HepG2 (cell line): ENCODE data around the gene RANBP3. TPM values are rescaled to one million over a fixed set of nuclear protein-coding genes. Genes with fewer than 3 reads are reported as not detected.
A peak's percentile ranks its signal among the peaks of the same experiment; 100 is the strongest.

Experiments used
- ARNTL ChIP-seq: sonication (generic); formaldehyde crosslinking; IDR thresholded peaks from 2 replicates; pipeline ENCODE4 v1.4.0; 2020; ENCODE audit warnings: mild to moderate bottlenecking, missing genetic modification reagents
- CHD4 ChIP-seq: fragments of 200-600 bp; sonication (generic); IDR thresholded peaks from 2 replicates; pipeline ENCODE4 v1.7.0; 2017; ENCODE audit warnings: mild to moderate bottlenecking, low read length, borderline replicate concordance
- JUNB ChIP-seq: sonication (generic); formaldehyde crosslinking; IDR thresholded peaks from 2 replicates; pipeline ENCODE4 v1.8.0; 2022; ENCODE audit warnings: missing genetic modification reagents, mild to moderate bottlenecking, borderline replicate concordance
- LCORL ChIP-seq, 2 experiments: fragments of 450-650 bp in 1 of 2; sonication (generic) in 1 of 2; formaldehyde crosslinking in 1 of 2; IDR thresholded peaks; 2 replicates each; pipeline versions ENCODE4 v1.5.0 to v1.6.1; 2017 to 2020; ENCODE audit warnings: antibody characterized with exemption in 1 of 2, missing genetic modification reagents in 1 of 2
- MED13 ChIP-seq: sonication (generic); formaldehyde crosslinking; IDR thresholded peaks from 2 replicates; pipeline ENCODE4 v1.5.0; 2020; ENCODE audit warnings: missing genetic modification reagents
- PHF8 ChIP-seq: sonication (generic); formaldehyde crosslinking; IDR thresholded peaks from 2 replicates; pipeline ENCODE4 v1.5.0; 2020; ENCODE audit warnings: missing genetic modification reagents
- SP2 ChIP-seq: sonication (generic); formaldehyde crosslinking; IDR thresholded peaks from 2 replicates; pipeline ENCODE4 v1.5.1; 2020; ENCODE audit warnings: mild to moderate bottlenecking, missing genetic modification reagents
- TBL1XR1 ChIP-seq: fragments of 150-350 bp; IDR thresholded peaks from 2 replicates; pipeline ENCODE4 v1.6.1; 2014; ENCODE audit warnings: borderline replicate concordance, low read length; ENCODE audit not compliant: partially characterized antibody
- ZBTB33 ChIP-seq: sonication (generic); formaldehyde crosslinking; IDR thresholded peaks from 2 replicates; pipeline ENCODE4 v1.4.0; 2020; ENCODE audit warnings: missing genetic modification reagents
- ZNF124 ChIP-seq: sonication (generic); formaldehyde crosslinking; IDR thresholded peaks from 2 replicates; pipeline ENCODE4 v1.4.0; 2020; ENCODE audit warnings: missing genetic modification reagents
- ZNF282 ChIP-seq: fragments of 450-650 bp; IDR thresholded peaks from 2 replicates; pipeline ENCODE4 v1.6.1; 2018; ENCODE audit not compliant: partially characterized antibody
- ZNF460 ChIP-seq: sonication (generic); formaldehyde crosslinking; IDR thresholded peaks from 2 replicates; pipeline ENCODE4 v1.5.1; 2020; ENCODE audit warnings: missing genetic modification reagents, mild to moderate bottlenecking, borderline replicate concordance
- ZNF550 ChIP-seq: sonication (generic); formaldehyde crosslinking; IDR thresholded peaks from 2 replicates; pipeline ENCODE4 v1.4.0; 2020; ENCODE audit warnings: mild to moderate bottlenecking, missing genetic modification reagents, borderline replicate concordance
- ZNF737 ChIP-seq: sonication (generic); formaldehyde crosslinking; IDR thresholded peaks from 2 replicates; pipeline ENCODE4 v1.5.0; 2020; ENCODE audit warnings: missing genetic modification reagents, mild to moderate bottlenecking, borderline replicate concordance
- ZNF749 ChIP-seq: sonication (generic); formaldehyde crosslinking; IDR thresholded peaks from 2 replicates; pipeline ENCODE4 v1.8.0; 2022; ENCODE audit warnings: mild to moderate bottlenecking, missing genetic modification reagents, moderate library complexity, borderline replicate concordance
- polyA plus RNA-seq, 8 experiments: library from polyadenylated mRNA; depleted of rRNA in 3 of 8; stranded (reverse) in 7 of 8; unstranded in 1 of 8; fragments of >200 nt; fragmentation: Illumina TruSeq in 4 of 8; extraction: Trizol in 4 of 8; gene quantifications; 2 replicates each; pipeline versions ENCODE4 v1.2.1 to v1.2.3, GENCODE V29; 2011 to 2016; ENCODE audit warnings: low read depth in 4 of 8, missing spikeins in 1 of 8, mixed read lengths in 1 of 8; ENCODE audit not compliant: insufficient read depth in 1 of 8
- total RNA-seq, 5 experiments: library from RNA; depleted of rRNA; stranded (reverse); fragments of >200 nt; fragmentation: Illumina TruSeq; extraction: Trizol; gene quantifications; 2 replicates each; pipeline ENCODE4 v1.2.3, GENCODE V29; 2016; ENCODE audit warnings: low read depth in 1 of 5
- TF ChIP-seq, protein P1 (sequence below): sonication (generic); formaldehyde crosslinking; IDR thresholded peaks from 2 replicates; pipeline ENCODE4 v1.4.0; 2020; ENCODE audit warnings: mild to moderate bottlenecking, missing genetic modification reagents
- TF ChIP-seq, protein P2 (sequence below): sonication (generic); formaldehyde crosslinking; IDR thresholded peaks from 2 replicates; pipeline ENCODE4 v1.4.0; 2020; ENCODE audit warnings: missing genetic modification reagents, borderline replicate concordance
- TF ChIP-seq, protein P3 (sequence below), 2 experiments: sonication (generic) in 1 of 2; formaldehyde crosslinking in 1 of 2; IDR thresholded peaks; 2 replicates each; pipeline versions ENCODE4 v1.4.0 to v1.6.1; 2018 to 2020; ENCODE audit warnings: missing genetic modification reagents in 2 of 2, borderline replicate concordance in 1 of 2, low read depth in 1 of 2, mild to moderate bottlenecking in 1 of 2, missing biosample characterization in 1 of 2
- TF ChIP-seq, protein P4 (sequence below): sonication (generic); formaldehyde crosslinking; IDR thresholded peaks from 2 replicates; pipeline ENCODE4 v1.8.1; 2022; ENCODE audit warnings: mild to moderate bottlenecking, missing genetic modification reagents

RANBP3 gene
- total and polyA plus RNA-seq, 2 of the 13 experiments (the other 11 are each of a cell fraction or from before 2014, with no cell fraction given), result 39.5 to 149 TPM

- TF ChIP-seq, protein P1, sequence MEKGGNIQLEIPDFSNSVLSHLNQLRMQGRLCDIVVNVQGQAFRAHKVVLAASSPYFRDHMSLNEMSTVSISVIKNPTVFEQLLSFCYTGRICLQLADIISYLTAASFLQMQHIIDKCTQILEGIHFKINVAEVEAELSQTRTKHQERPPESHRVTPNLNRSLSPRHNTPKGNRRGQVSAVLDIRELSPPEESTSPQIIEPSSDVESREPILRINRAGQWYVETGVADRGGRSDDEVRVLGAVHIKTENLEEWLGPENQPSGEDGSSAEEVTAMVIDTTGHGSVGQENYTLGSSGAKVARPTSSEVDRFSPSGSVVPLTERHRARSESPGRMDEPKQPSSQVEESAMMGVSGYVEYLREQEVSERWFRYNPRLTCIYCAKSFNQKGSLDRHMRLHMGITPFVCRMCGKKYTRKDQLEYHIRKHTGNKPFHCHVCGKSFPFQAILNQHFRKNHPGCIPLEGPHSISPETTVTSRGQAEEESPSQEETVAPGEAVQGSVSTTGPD, result no peak
- TF ChIP-seq PHF8 (CRISPR knock-in tag) (peak; percentile 49; the same call in 1 of the 2 replicates), ZNF749 (CRISPR knock-in tag) (no peak), JUNB (no peak), ZNF282 (no peak), ZNF124 (no peak), LCORL (IDR thresholded peaks at IDR 0.05) (no peak), LCORL (CRISPR knock-in tag; IDR thresholded peaks at IDR 0.05) (peak; percentile 74), ZNF460 (CRISPR knock-in tag) (no peak; the same call in 1 of the 2 replicates), ZNF550 (CRISPR knock-in tag) (no peak), ZBTB33 (CRISPR knock-in tag) (peak; percentile 75), TBL1XR1 (no peak), ARNTL (CRISPR knock-in tag) (no peak), CHD4 (no peak), SP2 (0 out of 2 replicates have a peak, but pooled peaks have one; percentile 19), MED13 (CRISPR knock-in tag) (no peak), ZNF737 (CRISPR knock-in tag) (no peak)
- TF ChIP-seq, protein P2, sequence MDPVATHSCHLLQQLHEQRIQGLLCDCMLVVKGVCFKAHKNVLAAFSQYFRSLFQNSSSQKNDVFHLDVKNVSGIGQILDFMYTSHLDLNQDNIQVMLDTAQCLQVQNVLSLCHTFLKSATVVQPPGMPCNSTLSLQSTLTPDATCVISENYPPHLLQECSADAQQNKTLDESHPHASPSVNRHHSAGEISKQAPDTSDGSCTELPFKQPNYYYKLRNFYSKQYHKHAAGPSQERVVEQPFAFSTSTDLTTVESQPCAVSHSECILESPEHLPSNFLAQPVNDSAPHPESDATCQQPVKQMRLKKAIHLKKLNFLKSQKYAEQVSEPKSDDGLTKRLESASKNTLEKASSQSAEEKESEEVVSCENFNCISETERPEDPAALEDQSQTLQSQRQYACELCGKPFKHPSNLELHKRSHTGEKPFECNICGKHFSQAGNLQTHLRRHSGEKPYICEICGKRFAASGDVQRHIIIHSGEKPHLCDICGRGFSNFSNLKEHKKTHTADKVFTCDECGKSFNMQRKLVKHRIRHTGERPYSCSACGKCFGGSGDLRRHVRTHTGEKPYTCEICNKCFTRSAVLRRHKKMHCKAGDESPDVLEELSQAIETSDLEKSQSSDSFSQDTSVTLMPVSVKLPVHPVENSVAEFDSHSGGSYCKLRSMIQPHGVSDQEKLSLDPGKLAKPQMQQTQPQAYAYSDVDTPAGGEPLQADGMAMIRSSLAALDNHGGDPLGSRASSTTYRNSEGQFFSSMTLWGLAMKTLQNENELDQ, result no peak; the same call in 1 of the 2 replicates
- TF ChIP-seq, protein P3, sequence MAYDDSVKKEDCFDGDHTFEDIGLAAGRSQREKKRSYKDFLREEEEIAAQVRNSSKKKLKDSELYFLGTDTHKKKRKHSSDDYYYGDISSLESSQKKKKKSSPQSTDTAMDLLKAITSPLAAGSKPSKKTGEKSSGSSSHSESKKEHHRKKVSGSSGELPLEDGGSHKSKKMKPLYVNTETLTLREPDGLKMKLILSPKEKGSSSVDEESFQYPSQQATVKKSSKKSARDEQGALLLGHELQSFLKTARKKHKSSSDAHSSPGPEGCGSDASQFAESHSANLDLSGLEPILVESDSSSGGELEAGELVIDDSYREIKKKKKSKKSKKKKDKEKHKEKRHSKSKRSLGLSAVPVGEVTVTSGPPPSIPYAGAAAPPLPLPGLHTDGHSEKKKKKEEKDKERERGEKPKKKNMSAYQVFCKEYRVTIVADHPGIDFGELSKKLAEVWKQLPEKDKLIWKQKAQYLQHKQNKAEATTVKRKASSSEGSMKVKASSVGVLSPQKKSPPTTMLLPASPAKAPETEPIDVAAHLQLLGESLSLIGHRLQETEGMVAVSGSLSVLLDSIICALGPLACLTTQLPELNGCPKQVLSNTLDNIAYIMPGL (CRISPR knock-in tag; IDR thresholded peaks at IDR 0.05; ENCODE audit: borderline replicate concordance in 1 of 2, low read depth in 1 of 2), result peak; percentile 71 to 87
- TF ChIP-seq, protein P4, sequence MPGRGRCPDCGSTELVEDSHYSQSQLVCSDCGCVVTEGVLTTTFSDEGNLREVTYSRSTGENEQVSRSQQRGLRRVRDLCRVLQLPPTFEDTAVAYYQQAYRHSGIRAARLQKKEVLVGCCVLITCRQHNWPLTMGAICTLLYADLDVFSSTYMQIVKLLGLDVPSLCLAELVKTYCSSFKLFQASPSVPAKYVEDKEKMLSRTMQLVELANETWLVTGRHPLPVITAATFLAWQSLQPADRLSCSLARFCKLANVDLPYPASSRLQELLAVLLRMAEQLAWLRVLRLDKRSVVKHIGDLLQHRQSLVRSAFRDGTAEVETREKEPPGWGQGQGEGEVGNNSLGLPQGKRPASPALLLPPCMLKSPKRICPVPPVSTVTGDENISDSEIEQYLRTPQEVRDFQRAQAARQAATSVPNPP, result no peak
Measured at GRCh38 chr19:5891938-5892771, 85.8 kb downstream of the RANBP3 start (continued).
